Activated CD8-positive, alpha-beta T cell treated with anti-CD3 and anti-CD28 coated beads, Interleukin-2, amount 10 ng/mL, durations not matched to agents 7 days and 5 days (primary cell): Measurements from ENCODE around the gene PSME4. TPM values are rescaled to one million over a fixed set of nuclear protein-coding genes. Genes with fewer than 3 reads are reported as not detected.
A peak's percentile ranks its signal among the peaks of the same experiment; 100 is the strongest.

Source experiments
- ATAC-seq: fragments of 150-1000 bp; cut with Tn5 transposase; one replicate; pipeline ENCODE4 v1.10.0; 2021; ENCODE audit warnings: moderate library complexity
- CTCF ChIA-PET: fragments of 350-600 bp; sonication (Branson Sonifier 250); formaldehyde crosslinking; loops from one replicate; lab custom pipeline; 2021; ENCODE audit warnings: antibody characterized with exemption; lab: Charles Lee
- POLR2A ChIA-PET: fragments of 350-600 bp; sonication (Branson Sonifier 250); formaldehyde crosslinking; loops from one replicate; lab custom pipeline; 2021; ENCODE audit warnings: antibody characterized with exemption; lab: Charles Lee
- DNase-seq: peaks from one replicate; pipeline ENCODE4 v3.0.0-alpha.2; 2020
- H3K27ac Mint-ChIP-seq: one replicate; pipeline ENCODE4 v1.8.0; 2021; ENCODE audit warnings: mild to moderate bottlenecking, mixed read lengths
- H3K27me3 Mint-ChIP-seq: one replicate; pipeline ENCODE4 v1.8.0; 2021; ENCODE audit warnings: low read depth, mixed read lengths
- H3K36me3 Mint-ChIP-seq: one replicate; pipeline ENCODE4 v1.8.0; 2021; ENCODE audit warnings: low read depth, mixed read lengths
- H3K4me1 Mint-ChIP-seq: one replicate; pipeline ENCODE4 v1.8.0; 2021; ENCODE audit warnings: low read depth, mixed read lengths
- H3K4me3 Mint-ChIP-seq: one replicate; pipeline ENCODE4 v1.8.0; 2021; ENCODE audit warnings: mild to moderate bottlenecking, mixed read lengths
- H3K9me3 Mint-ChIP-seq: one replicate; pipeline ENCODE4 v1.8.0; 2022; ENCODE audit warnings: mixed read lengths; ENCODE audit not compliant: insufficient read depth
- total RNA-seq, 2 experiments: library from RNA; stranded (reverse); gene quantifications; one replicate each; pipeline ENCODE4 v1.2.3, GENCODE V29; 2021

The PSME4 gene
- total RNA-seq, 2 experiments from 2014 or later = 55.3 to 56.8 TPM

- ATAC-seq (no peak), DNase-seq (no peak)
- no peak overlapping the region for H3K27ac Mint-ChIP-seq
- no peak overlapping the region for H3K4me3 Mint-ChIP-seq
- ChIA-PET CTCF (interaction anchor here (1.5 kb wide), 1 partner anchor 9 kb away, joined by 3 read pairs; no protein-coding TSS in a partner anchor), POLR2A (interaction anchor here (1.0 kb wide), 1 partner anchor 144 kb away, joined by 3 read pairs; the partner anchor contains the start of gene CHAC2)
- no peaks in the 10 kb centered on the region for H3K27me3 Mint-ChIP-seq
- no peaks in the 10 kb centered on the region for H3K9me3 Mint-ChIP-seq
- peaks cover 39% of the 10 kb centered on the region for H3K36me3 Mint-ChIP-seq
- peaks cover 9% of the 10 kb centered on the region for H3K4me1 Mint-ChIP-seq
Observed at GRCh38 chr2:53911434-53912189, 59.2 kb downstream of the PSME4 start.

GRCh38 chr2:53907582-53907981, 63.2 kb downstream of the PSME4 start:
- H3K27me3 Mint-ChIP-seq = no peaks in the 10 kb centered on the region
- DNase-seq (no peak), ATAC-seq (no peak)
- H3K4me1 Mint-ChIP-seq = no peaks in the 10 kb centered on the region
- H3K9me3 Mint-ChIP-seq = no peaks in the 10 kb centered on the region
- H3K27ac Mint-ChIP-seq = peak overlapping the region; percentile 3
- ChIA-PET CTCF (no interaction called here), POLR2A (no interaction called here)
- no peak overlapping the region for H3K4me3 Mint-ChIP-seq
- H3K36me3 Mint-ChIP-seq = peaks cover 47% of the 10 kb centered on the region

- POLR2A ChIA-PET = no interaction called here
- Mint-ChIP-seq H3K4me1 (no peaks in the 10 kb centered on the region), H3K27ac (no peak overlapping the region), H3K9me3 (no peaks in the 10 kb centered on the region), H3K36me3 (peaks cover 56% of the 10 kb centered on the region), H3K4me3 (no peak overlapping the region), H3K27me3 (no peaks in the 10 kb centered on the region)
- CTCF ChIA-PET = no interaction called here
- no peak for ATAC-seq
- no peak for DNase-seq
Observed at GRCh38 chr2:53905396-53905795, 65.4 kb downstream of the PSME4 start.

- ATAC-seq = no peak
- ChIA-PET CTCF (interaction anchor here (0.9 kb wide), 1 partner anchor 9 kb away, joined by 3 read pairs; no protein-coding TSS in a partner anchor), POLR2A (no interaction called here)
- DNase-seq = no peak
- Mint-ChIP-seq H3K4me1 (no peaks in the 10 kb centered on the region), H3K4me3 (no peak overlapping the region), H3K36me3 (peaks cover 55% of the 10 kb centered on the region), H3K27ac (no peak overlapping the region), H3K27me3 (no peaks in the 10 kb centered on the region), H3K9me3 (no peaks in the 10 kb centered on the region)
Observed at GRCh38 chr2:53903011-53903410, 67.8 kb downstream of the PSME4 start.

DNA sequence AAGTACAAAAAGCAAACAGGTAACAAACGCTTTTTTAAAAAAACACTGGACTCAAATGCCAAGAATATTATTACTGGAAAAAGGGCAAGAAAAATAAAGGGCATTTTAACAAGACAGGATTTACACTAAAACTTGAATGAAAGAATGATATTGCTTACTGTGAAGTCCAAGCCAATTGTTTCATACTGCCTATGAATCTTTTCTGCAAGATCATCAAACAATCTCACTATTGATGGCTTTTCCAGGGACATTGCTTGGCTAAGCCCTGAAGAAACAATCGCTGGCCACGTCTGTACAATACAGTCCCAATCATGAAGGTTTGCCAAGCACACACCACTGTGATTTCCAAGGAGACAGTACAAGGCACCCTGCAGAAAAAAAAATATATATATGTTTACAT, 69.6 kb downstream of the PSME4 start:
- no peaks in the 10 kb centered on the region for H3K9me3 Mint-ChIP-seq
- H3K4me1 Mint-ChIP-seq = no peaks in the 10 kb centered on the region
- CTCF ChIA-PET = no interaction called here
- no peak overlapping the region for H3K27ac Mint-ChIP-seq
- no peak for ATAC-seq
- POLR2A ChIA-PET = no interaction called here
- peaks cover 50% of the 10 kb centered on the region for H3K36me3 Mint-ChIP-seq
- H3K27me3 Mint-ChIP-seq = no peaks in the 10 kb centered on the region
- no peak for DNase-seq
- H3K4me3 Mint-ChIP-seq = no peak overlapping the region

- CTCF ChIA-PET = interaction anchor here (1.2 kb wide), 1 partner anchor 35 kb away, joined by 3 read pairs; no protein-coding TSS in a partner anchor
- H3K4me1 Mint-ChIP-seq = no peaks in the 10 kb centered on the region
- peaks cover 53% of the 10 kb centered on the region for H3K36me3 Mint-ChIP-seq
- POLR2A ChIA-PET = no interaction called here
- DNase-seq (no peak), ATAC-seq (no peak)
- no peak overlapping the region for H3K27ac Mint-ChIP-seq
- H3K9me3 Mint-ChIP-seq = no peaks in the 10 kb centered on the region
- no peak overlapping the region for H3K4me3 Mint-ChIP-seq
- H3K27me3 Mint-ChIP-seq = no peaks in the 10 kb centered on the region
Observed at GRCh38 chr2:53896864-53897263, 73.9 kb downstream of the PSME4 start.

GRCh38 chr2:53886406-53887280, 84.2 kb downstream of the PSME4 start:
- DNase-seq (no peak), ATAC-seq (no peak)
- no peaks in the 10 kb centered on the region for H3K9me3 Mint-ChIP-seq
- H3K4me1 Mint-ChIP-seq = peaks cover 3% of the 10 kb centered on the region
- POLR2A ChIA-PET = no interaction called here
- peaks cover 74% of the 10 kb centered on the region for H3K36me3 Mint-ChIP-seq
- H3K4me3 Mint-ChIP-seq = no peak overlapping the region
- CTCF ChIA-PET = interaction anchor here (0.7 kb wide), 1 partner anchor 24 kb away, joined by 3 read pairs; no protein-coding TSS in a partner anchor
- no peaks in the 10 kb centered on the region for H3K27me3 Mint-ChIP-seq
- peak overlapping the region; percentile 5 for H3K27ac Mint-ChIP-seq

GRCh38 chr2:53884883-53885282, 85.9 kb downstream of the PSME4 start:
- Mint-ChIP-seq H3K36me3 (peaks cover 72% of the 10 kb centered on the region), H3K4me3 (no peak overlapping the region), H3K9me3 (no peaks in the 10 kb centered on the region), H3K27ac (no peak overlapping the region), H3K27me3 (no peaks in the 10 kb centered on the region), H3K4me1 (peaks cover 3% of the 10 kb centered on the region)
- ChIA-PET CTCF (no interaction called here), POLR2A (no interaction called here)
- ATAC-seq (no peak), DNase-seq (no peak)

DNA sequence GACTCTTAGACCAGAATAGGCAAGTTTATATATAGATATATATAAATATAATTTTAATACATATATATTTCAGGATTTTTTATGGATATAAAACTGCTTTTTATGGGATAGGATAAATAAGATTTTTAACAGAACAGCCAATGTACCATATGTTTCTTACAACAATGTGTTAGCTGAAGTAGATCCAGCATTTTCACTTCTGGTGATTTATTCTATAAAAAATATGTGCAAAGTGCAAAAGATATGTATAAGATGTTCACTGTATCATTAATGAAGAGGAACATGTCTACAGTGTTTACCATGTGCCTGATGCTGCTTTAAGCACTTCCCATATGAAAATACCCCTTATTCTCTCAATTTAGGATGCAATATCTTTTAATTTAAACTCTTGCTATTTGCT, 88.8 kb downstream of the PSME4 start:
- Mint-ChIP-seq H3K9me3 (no peaks in the 10 kb centered on the region), H3K4me3 (no peak overlapping the region), H3K27me3 (no peaks in the 10 kb centered on the region), H3K4me1 (peaks cover 3% of the 10 kb centered on the region), H3K27ac (no peak overlapping the region), H3K36me3 (peaks cover 67% of the 10 kb centered on the region)
- no peak for ATAC-seq
- POLR2A ChIA-PET = no interaction called here
- DNase-seq = no peak
- CTCF ChIA-PET = no interaction called here

DNA sequence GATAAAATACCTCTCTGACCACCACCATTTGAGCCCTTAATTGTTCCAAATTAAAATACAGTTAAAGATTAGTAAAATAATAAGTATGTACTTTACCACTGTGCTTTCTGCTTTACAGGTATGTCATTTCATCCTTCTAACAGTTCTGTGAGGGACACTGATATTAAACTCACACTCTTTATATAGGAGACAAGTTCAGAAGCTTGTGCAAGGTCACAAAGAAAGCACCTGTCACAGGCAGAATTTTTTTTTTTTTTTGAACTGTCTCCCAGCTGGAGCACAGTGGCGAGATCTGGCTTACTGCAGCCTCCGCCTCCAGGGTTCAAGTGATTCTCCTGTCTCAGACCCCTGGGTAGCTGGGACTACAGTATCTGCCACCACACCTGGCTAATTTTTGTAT, 89.4 kb downstream of the PSME4 start:
- H3K27me3 Mint-ChIP-seq = no peaks in the 10 kb centered on the region
- H3K9me3 Mint-ChIP-seq = no peaks in the 10 kb centered on the region
- ATAC-seq (no peak), DNase-seq (no peak)
- H3K4me3 Mint-ChIP-seq = no peak overlapping the region
- H3K4me1 Mint-ChIP-seq = no peaks in the 10 kb centered on the region
- H3K27ac Mint-ChIP-seq = no peak overlapping the region
- ChIA-PET CTCF (no interaction called here), POLR2A (no interaction called here)
- peaks cover 61% of the 10 kb centered on the region for H3K36me3 Mint-ChIP-seq

DNA sequence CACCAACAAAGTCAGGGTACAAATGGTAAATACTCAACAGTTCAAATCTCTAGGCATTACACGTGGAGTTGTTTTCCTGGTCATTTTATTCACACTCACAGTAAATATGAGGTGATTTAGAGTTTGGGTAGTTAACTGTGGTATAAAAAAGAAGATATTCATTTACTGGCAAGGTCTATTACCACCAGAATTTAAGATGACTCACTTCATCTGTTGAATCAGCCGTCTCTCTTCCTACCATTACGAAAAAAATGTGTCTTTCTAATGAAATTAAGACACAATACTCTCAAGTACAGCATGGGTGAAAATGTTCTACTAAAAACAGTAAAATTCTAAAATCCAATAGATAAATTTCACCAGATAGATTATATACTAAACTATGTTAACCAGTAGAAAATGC, 90.0 kb downstream of the PSME4 start:
- ATAC-seq (no peak), DNase-seq (no peak)
- H3K4me1 Mint-ChIP-seq = no peaks in the 10 kb centered on the region
- H3K27ac Mint-ChIP-seq = no peak overlapping the region
- H3K27me3 Mint-ChIP-seq = no peaks in the 10 kb centered on the region
- ChIA-PET CTCF (no interaction called here), POLR2A (no interaction called here)
- H3K4me3 Mint-ChIP-seq = no peak overlapping the region
- H3K36me3 Mint-ChIP-seq = peaks cover 55% of the 10 kb centered on the region
- no peaks in the 10 kb centered on the region for H3K9me3 Mint-ChIP-seq

- Mint-ChIP-seq H3K36me3 (peaks cover 44% of the 10 kb centered on the region), H3K9me3 (no peaks in the 10 kb centered on the region), H3K27ac (no peak overlapping the region), H3K4me1 (no peaks in the 10 kb centered on the region), H3K4me3 (no peak overlapping the region), H3K27me3 (no peaks in the 10 kb centered on the region)
- ATAC-seq (no peak), DNase-seq (no peak)
- CTCF ChIA-PET = no interaction called here
- POLR2A ChIA-PET = interaction anchor here (0.6 kb wide), 1 partner anchor 645 kb away, joined by 3 read pairs; no protein-coding TSS in a partner anchor
Observed at GRCh38 chr2:53877556-53877955, 93.2 kb downstream of the PSME4 start.
